ENCODE measurements around the gene VIL1. TPM values are rescaled to one million over a fixed set of nuclear protein-coding genes. Genes with fewer than 3 reads are reported as not detected.

Gene VIL1
- total and polyA plus RNA-seq, 2 donors (not counting 1 experiment from before 2014, with no cell fraction given) = not detected

- Histone ChIP-seq H3K9ac (ENCODE audit: insufficient read depth, low read length) (peak overlapping the region; percentile 76), H3K79me2 (ENCODE audit: control insufficient read depth, insufficient read depth, low read length) (peaks cover 18% of the 10 kb centered on the region), H3K36me3 (ENCODE audit: control insufficient read depth, insufficient read depth, low read length) (no peaks in the 10 kb centered on the region), H3K27me3 (ENCODE audit: control insufficient read depth, insufficient read depth, low read length) (no peaks in the 10 kb centered on the region), H3K27ac (ENCODE audit: insufficient read depth, low read length) (peak overlapping the region; percentile 81), H4K20me1 (ENCODE audit: control insufficient read depth, extremely low read depth, insufficient read depth, low read length) (no peaks in the 10 kb centered on the region), H3K4me3 (replicated peaks in 1 of 4; ENCODE audit: control extremely low read depth in 1 of 4, insufficient read depth in 1 of 4, low read depth in 3 of 4, low read length in 4 of 4) (peak overlapping the region; percentile 47 to 96 (median 60)), H2AFZ (ENCODE audit: low read length) (peak overlapping the region; percentile 41), H3K4me1 (ENCODE audit: control insufficient read depth, extremely low read depth, insufficient read depth, low read length) (peaks cover 18% of the 10 kb centered on the region), H3K4me2 (ENCODE audit: extremely low read depth, insufficient read depth, low read length) (peak overlapping the region; percentile 99), H3K9me3 (ENCODE audit: control insufficient read depth, insufficient read depth, low read depth, low read length) (no peaks in the 10 kb centered on the region)
- peak; percentile 60 to 69 for DNase-seq (ENCODE audit: low read depth in 2 of 2)
- no peak for TF ChIP-seq EZH2 (IDR thresholded peaks at IDR 0.05; ENCODE audit: low read length, missing control alignments)
- no peak for TF ChIP-seq CTCF (conservative IDR thresholded peaks at IDR 0.05 in 1 of 2, IDR thresholded peaks at IDR 0.05 in 1 of 2; ENCODE audit: low read depth in 1 of 2, low read length in 2 of 2)
These were observed 22.0 kb upstream of the VIL1 start for GRCh38 chr2:218396688-218397462.

GRCh38 chr2:218397463-218397819 is 21.5 kb upstream of the VIL1 start:
- peaks cover 23% of the 10 kb centered on the region for H3K79me2 ChIP-seq (ENCODE audit: control insufficient read depth, insufficient read depth, low read length)
- H3K27ac ChIP-seq (ENCODE audit: insufficient read depth, low read length) = peak overlapping the region; percentile 81
- H3K4me3 ChIP-seq (replicated peaks in 1 of 4; ENCODE audit: control extremely low read depth in 1 of 4, insufficient read depth in 1 of 4, low read depth in 3 of 4, low read length in 4 of 4) = peak overlapping the region; percentile 47 to 96 (median 60)
- DNase-seq (ENCODE audit: low read depth in 2 of 2) = no peak
- no peaks in the 10 kb centered on the region for H3K9me3 ChIP-seq (ENCODE audit: control insufficient read depth, insufficient read depth, low read depth, low read length)
- H3K4me2 ChIP-seq (ENCODE audit: extremely low read depth, insufficient read depth, low read length) = peak overlapping the region; percentile 99
- peak overlapping the region; percentile 27 for H3K9ac ChIP-seq (ENCODE audit: insufficient read depth, low read length)
- no peak overlapping the region for H2AFZ ChIP-seq (ENCODE audit: low read length)
- no peak for TF ChIP-seq CTCF (conservative IDR thresholded peaks at IDR 0.05 in 1 of 2, IDR thresholded peaks at IDR 0.05 in 1 of 2; ENCODE audit: low read depth in 1 of 2, low read length in 2 of 2)
- no peak for TF ChIP-seq EZH2 (IDR thresholded peaks at IDR 0.05; ENCODE audit: low read length, missing control alignments)
- H3K4me1 ChIP-seq (ENCODE audit: control insufficient read depth, extremely low read depth, insufficient read depth, low read length) = peaks cover 22% of the 10 kb centered on the region
- H3K36me3 ChIP-seq (ENCODE audit: control insufficient read depth, insufficient read depth, low read length) = peaks cover 4% of the 10 kb centered on the region
- no peaks in the 10 kb centered on the region for H4K20me1 ChIP-seq (ENCODE audit: control insufficient read depth, extremely low read depth, insufficient read depth, low read length)
- H3K27me3 ChIP-seq (ENCODE audit: control insufficient read depth, insufficient read depth, low read length) = no peaks in the 10 kb centered on the region

DNA sequence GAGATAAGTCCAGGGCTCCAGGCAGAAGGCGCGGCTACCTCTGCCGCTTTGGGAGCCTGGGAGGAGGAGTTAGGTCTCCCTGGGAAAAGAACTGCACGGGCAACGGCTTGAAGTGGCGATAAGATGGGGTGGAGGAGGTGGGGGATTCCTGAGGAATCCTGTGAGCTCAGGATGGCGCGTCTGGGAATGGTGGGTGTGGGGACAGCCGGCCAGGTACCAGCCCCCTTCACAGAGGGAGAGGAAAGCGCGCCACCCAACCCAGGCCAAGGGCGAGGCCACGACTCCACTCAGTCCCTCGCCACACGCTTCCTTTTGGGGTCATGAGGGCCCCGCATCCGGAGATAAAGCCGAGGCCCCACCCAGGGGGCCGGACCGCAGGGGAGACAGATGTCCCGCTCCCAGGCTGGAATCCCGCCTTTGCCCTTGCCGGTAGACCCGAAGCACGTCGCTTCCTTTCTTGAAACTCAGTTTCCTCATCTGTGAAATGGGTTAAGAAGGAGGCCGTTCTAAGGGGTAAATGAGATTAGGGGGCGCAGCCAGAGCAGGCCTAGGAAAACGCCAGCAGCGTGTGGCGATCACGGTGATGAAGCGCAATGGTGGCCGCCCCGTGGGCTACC is 21.0 kb upstream of the VIL1 start:
- Histone ChIP-seq H2AFZ (ENCODE audit: low read length) (no peak overlapping the region), H3K79me2 (ENCODE audit: control insufficient read depth, insufficient read depth, low read length) (peaks cover 27% of the 10 kb centered on the region), H3K27me3 (ENCODE audit: control insufficient read depth, insufficient read depth, low read length) (no peaks in the 10 kb centered on the region), H3K4me3 (replicated peaks in 1 of 4; ENCODE audit: control extremely low read depth in 1 of 4, insufficient read depth in 1 of 4, low read depth in 3 of 4, low read length in 4 of 4) (peak overlapping the region; percentile 33 to 96 (median 53)), H3K4me1 (ENCODE audit: control insufficient read depth, extremely low read depth, insufficient read depth, low read length) (peaks cover 22% of the 10 kb centered on the region), H3K9me3 (ENCODE audit: control insufficient read depth, insufficient read depth, low read depth, low read length) (no peaks in the 10 kb centered on the region), H3K36me3 (ENCODE audit: control insufficient read depth, insufficient read depth, low read length) (peaks cover 7% of the 10 kb centered on the region), H3K27ac (ENCODE audit: insufficient read depth, low read length) (peak overlapping the region; percentile 81), H4K20me1 (ENCODE audit: control insufficient read depth, extremely low read depth, insufficient read depth, low read length) (no peaks in the 10 kb centered on the region), H3K4me2 (ENCODE audit: extremely low read depth, insufficient read depth, low read length) (peak overlapping the region; percentile 99), H3K9ac (ENCODE audit: insufficient read depth, low read length) (peak overlapping the region; percentile 79)
- no peak for TF ChIP-seq CTCF (conservative IDR thresholded peaks at IDR 0.05 in 1 of 2, IDR thresholded peaks at IDR 0.05 in 1 of 2; ENCODE audit: low read depth in 1 of 2, low read length in 2 of 2)
- TF ChIP-seq EZH2 (IDR thresholded peaks at IDR 0.05; ENCODE audit: low read length, missing control alignments) = no peak
- DNase-seq (ENCODE audit: low read depth in 2 of 2) = peak; percentile 65 to 84
